HuH-7 (cell line): ENCODE measurements around the gene TIAL1.
"Not testable (repeated sequence)": the region's sequence is repeated elsewhere in the genome, so short reads cannot be mapped to it uniquely, and the experiment has no call there.

Source experiments
- DNase-seq: peaks from one replicate; pipeline ENCODE4 v3.0.0; 2011; ENCODE audit warnings: low spot score

TIAL1 gene

DNA sequence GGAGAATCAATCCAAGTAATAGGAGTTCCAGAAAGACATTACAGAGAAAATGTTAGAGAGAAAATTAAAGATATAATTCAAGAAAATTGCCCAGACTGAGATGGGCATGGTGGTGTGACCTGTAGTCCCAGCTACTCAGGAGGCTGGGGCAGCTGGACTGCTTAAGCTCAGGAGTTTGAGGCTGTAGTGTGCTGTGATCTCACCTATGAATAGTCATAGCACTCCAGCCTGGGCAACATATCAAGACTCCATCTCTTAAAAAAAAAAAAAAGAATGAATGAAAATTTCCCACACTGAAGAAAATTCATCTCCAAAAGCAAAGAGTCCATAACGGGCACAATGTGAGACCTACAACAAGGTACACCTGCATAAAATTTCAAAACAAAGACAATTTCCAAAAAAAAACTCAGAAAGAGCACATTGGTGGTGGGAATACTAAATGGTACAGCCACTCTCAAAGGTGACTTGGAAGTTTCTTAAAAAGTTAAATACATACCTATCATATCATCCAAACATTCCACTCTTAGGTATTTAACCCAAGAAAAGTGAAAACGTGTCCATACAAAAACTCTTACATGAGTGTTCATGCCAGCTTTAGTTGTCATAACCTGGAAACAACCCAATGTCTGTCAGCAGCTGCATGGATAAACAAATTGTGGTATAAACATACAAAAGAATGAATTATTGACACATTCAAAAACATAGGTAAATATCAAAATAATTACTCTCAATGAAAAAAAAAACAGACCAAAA lies 47.3 kb downstream of the TIAL1 start:
- DNase-seq: no peak

DNA sequence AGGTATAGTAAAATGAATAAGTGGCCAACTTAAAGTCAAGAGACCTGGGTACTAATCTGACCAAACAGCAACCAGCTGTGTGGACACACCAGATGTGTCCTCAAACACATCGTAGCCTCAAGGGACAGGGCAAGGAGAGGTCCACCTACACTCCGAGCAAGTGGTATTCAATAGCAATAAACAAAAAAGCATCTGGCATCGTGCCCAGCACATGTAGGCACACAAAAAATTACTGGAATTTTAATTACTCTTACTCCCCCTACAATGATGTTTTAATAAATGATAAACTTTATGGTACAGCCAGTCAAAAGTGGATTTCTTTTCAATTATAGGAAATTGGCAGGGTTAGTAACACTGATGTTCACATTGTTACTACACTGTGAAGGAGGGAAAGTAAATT lies 50.8 kb downstream of the TIAL1 start:
- no peak for DNase-seq

DNA sequence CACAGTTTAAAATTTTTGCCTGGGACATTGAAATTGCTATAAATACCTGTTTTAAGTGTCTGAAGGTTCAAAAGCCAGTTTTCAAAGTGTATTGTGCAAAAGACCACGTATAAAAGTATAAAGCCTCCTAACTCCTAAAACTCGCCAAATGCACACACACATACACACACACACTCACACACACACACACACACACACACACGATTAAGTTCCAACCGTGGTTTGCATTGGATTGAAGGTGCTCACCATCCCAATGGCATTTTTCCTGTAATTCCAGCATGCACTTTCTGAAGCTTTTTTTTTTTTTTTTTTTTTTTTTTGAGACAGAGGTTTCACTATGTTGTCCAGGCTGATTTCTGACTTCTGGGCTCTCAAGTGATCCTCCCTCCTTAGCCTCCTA lies 51.5 kb downstream of the TIAL1 start:
- no peak for DNase-seq

DNA sequence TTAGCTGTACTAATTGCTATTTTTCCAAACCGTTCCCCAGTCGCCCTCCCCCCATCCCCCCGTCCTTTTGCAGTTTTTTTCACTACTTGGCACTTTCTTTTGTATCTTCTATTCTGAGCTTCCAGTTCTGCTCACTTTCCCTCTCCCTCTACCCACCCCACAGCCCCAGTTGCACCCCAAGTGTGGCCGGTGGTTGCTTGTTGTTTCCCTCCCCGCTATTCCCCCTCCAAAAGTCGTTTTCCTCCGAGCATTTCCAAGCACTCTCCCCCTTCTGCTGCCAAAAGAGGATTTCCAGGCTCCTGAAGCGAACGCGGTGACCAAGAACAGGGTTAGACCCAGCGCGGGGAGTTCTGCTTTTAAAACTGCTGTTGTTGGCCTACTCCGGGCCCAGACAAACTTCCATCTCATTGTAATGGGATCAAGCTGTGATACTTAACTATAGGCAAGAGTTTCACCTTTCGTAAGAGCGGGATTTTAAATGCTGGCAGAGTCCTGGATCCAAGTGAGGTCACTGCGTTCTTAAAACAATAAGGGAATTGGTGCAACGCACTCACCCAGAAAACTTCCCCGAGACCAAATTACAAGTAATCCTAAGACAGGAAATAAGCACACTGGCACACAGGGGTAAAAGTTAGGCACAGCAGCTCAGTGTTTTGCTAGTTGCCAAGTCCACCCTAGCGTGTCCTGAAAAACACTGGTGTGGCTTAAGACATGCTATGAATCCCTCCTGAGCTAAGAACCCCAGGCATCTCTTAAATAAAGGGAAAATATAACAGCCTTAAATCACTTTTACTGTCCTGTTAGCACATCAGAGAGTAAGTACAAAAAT lies 52.7 kb downstream of the TIAL1 start:
- no peak for DNase-seq

DNA sequence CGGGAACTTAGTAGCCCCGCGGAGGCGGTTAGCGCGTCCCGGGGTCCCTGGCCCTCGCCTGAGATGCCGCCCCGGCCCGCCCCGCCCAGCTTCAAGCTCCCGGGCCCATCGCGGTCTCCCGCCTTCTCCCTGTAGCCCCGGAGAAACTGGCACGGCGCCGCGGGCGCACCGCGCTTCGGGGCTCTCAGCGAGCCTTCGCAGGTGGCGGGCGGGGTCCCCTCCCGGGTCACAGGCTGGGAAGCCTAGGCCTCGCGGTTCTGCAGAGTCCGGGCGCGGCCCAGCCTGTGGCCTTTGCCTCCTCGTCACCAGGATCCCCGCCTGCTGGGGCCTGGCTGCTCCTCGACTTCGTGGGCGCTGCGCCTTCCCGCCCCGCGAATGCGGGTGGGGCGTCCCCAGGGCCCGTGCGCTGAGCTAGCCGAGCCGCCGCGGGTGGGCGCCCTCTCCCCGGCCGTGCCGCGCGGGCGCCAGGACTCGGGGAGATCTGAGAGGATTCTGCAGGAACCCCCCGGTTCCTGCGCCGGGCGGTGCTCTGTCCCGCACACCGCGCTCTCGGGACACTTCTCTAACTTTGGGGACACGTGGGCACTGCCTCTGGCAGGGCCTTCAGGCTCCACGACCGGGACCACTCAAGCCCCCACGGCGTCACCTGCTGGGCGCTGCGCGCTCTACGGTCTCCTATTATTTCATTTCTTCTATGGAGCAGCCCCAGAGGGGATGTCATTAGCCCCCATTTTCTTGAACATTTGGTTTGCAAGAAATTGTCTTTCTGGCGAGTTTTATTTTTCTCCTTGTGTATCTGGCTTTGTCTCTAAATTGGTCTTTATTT lies 53.6 kb downstream of the TIAL1 start:
- DNase-seq: peak; percentile 69

DNA sequence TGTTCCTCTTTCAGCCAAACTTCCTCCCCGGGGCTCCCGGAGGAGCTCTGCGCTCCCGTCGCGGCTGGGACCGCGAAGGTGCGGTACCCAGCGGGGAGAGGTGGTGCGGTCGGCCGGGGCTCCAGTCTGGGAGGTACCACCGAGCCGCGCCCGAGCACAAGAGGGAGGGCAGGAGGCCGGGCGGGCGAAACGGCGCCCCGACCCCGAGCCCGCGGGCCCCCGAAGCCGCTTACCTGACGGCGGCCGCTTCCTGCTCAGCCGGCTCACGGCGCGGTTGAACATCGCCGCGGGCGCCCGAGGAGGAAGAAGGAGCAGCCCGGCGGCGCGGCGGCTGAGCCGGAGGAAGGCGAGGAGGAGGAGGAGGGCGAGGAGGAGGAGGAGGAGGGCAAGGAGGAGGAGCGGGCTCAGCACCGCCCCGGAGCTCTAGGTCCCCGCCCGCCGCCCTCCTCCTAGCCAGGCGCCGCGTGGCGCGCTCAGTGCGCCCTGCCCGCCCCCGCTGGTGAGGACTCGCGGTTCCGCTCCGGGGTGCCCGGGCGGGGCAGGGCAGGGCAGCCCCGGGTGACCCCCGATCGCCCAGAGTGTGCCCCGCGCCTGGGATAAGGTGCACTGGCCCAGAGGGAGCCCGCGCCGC lies 54.3 kb downstream of the TIAL1 start, which contains the start of gene RGS10:
TSS of gene RGS10 (minus strand) at position 363 of the 631 bp plus-strand sequence. CDS start at position 282, 81 bp downstream.
- peak; percentile 56 for DNase-seq

DNA sequence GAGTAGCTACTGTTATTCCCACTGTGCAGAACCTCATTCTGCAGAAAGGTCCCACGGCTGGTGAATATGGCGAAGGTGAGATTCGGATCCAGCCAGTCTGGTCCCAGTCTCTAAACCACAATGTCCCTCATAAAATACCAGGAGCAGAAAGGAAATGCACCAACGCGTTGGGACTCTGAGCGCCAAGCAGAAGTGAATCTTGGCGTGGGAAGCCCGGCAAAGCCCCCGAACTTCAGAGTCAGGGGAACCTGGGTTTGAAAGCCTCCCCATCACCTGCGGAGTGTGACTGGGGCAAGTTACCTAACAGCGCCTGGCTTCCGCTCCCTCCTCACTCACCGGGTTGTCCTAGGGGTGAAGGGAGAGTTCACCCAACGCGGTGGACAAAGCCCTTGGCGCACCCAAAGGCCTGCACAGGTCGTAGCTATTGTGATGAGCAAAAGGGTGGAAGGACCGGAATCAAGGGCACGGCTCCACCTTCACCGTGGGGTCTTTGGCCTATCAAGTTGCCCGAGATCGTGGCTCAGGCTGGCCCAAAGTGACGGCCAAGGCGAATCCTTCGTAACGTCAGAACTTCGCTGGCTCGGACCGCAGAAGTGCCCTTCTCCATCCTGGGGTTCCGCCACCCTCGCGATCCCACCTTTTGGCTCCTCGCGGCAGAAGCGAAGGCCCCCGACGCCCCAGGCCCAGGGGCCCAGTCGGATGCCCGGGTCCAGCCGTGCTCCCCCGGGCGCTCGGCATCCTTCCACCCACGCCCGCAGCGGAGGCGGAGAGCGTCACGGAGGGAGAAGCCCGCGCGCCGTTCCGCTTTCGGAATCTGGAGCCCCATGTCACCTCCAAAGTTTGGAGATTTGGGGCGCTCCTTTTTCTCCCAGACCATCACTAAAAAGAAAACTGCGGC lies 55.1 kb downstream of the TIAL1 start:
- no peak for DNase-seq

DNA sequence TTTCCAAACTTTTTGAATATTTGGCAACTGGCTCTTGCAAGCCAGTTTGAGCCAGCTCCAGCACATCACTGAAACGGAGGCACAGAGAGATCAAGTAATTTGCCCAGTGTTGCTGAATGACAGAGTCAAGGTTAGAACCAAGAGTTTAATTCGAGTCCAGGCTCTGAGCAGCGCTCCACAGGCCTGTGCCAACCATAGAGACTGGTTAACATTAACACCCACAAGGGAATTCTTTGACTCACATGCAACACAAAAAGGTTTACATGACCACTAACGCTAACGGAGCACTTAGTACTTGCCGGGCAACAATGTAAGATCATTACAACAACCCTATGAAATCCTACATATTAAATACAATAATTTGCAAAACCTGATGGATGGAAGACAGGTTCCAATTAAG lies 55.7 kb downstream of the TIAL1 start:
- no peak for DNase-seq

DNA sequence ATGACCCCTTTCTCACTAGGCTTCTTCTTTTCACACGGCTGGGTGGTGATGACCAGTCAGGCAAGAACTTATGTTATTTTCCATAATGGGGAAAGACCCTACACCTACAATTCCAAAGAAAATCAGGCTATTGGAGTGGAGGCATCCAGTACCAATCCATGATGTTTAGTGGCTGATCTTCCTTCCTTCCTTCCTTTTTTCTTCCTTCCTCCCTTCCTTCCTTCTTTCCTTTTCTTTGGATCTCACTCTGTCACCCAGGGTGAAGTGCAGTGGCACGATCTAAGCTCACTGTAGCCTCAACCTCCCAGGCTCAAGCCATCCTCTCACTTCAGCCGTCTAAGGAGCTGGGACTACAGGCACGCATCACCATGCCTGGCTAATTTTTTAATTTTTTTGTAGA lies 56.7 kb downstream of the TIAL1 start:
- DNase-seq: no peak

DNA sequence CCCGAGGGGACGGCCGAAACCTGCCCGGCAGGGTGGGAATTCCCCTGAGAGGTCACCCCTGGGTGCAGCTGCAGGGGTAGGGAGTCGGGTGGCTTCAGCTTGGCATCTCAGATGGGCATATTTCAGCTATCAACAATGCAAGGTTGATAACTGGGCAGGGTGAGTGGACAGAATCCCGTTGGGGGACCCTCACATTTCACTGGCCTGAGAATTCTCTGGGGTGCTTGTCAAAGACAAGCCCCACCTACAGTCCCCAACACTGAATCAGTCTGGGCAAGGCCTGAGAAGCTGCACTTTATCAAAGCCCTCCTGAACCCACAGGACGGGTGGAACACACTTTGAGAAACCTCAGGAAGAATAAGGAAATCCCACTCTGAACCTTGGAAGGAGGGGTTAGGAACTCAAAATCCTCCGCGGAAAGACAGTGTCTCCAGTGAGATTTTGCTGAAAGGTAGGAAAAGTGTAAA lies 57.4 kb downstream of the TIAL1 start:
- no peak for DNase-seq

DNA sequence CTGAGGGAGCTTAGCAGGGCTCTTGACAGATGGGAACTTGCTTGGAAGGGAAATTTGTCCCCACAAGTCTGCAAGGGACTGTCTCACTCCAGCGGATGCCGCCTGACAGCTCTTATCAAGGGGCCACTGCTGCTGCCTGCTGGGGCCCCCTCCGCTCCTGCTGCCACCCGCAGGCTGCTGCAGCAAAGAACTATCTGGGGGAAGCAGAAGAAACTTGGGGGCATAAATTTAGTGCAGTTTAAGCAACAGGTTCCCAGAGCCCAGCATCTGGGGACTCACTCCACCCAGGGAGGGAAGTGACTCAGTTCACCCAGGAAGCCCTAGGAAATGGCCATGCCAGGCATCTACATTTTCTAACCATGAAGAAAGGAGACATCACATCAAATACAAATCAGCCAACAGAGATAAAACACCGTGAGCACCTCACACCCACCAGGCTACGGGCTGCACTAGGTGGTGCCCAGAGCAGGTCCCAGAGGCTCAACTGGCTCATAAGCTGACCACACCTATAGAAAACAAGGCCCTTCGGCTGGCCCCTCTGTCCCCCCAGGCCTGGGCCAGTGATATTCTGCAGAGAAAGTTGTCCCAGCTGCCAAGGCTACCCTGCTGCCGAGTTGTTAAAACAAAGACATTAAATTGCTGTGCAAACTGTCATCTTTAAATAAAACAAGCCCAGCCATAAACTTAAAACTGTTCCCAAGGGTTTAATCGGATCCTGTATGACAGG lies 58.0 kb downstream of the TIAL1 start:
- no peak for DNase-seq

DNA sequence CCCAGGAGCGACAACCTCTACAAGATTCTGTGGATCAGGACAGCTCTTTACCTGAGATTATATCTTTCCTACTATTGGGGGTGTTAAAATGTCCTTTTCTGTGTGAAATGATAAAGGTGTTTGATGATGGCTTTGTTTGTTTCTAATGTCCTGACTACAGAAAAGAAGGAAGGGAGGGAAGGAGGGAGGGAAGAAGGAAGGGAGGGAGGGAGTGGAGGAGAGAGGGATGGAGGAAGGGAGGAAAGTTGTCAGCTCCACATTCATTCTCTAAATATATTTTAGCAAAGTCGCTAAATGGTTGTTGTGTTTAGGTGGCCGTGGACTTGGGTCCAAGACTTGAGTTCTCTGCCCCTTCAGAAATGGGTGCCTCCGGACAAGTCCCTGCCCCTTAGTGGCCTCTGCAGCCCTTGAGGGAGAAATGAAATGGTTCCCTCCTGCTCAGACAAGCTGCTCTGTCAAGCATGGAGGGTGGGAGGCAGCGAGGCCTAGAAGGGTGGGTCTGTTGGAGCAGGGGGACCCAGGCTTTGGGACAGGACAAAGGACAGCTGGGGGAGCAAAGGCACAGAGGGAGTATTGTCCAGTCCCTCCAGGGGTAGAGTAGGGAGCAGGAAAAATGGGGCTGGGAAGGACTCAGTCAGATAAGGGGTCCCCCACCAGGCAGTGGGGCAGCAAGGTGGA lies 58.7 kb downstream of the TIAL1 start:
- no peak for DNase-seq

DNA sequence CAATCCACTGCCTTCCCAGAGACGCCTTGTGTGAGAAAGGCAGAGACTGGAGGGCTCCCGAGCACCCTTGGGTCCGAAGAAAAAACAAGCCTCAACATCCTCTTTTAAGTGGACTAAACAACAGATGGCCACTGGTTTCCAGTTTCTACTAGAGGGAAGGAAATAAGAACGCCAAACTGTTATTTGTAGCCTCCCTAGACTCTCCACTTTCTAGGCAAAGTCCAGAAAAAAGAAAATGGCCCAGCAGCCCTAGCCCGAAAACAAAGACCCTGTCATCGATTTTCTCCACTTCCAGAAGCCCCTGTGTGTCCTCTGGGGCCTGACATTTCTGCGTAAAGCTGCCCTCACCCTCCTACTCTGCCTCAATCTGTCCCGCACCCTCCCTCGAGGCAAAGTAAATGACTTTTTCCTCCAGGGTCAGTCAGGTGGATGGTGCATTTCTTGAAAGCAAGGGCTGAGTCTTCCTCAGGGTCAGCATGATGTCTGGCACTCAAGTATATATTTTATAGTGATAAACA lies 60.2 kb downstream of the TIAL1 start:
- DNase-seq: no peak

DNA sequence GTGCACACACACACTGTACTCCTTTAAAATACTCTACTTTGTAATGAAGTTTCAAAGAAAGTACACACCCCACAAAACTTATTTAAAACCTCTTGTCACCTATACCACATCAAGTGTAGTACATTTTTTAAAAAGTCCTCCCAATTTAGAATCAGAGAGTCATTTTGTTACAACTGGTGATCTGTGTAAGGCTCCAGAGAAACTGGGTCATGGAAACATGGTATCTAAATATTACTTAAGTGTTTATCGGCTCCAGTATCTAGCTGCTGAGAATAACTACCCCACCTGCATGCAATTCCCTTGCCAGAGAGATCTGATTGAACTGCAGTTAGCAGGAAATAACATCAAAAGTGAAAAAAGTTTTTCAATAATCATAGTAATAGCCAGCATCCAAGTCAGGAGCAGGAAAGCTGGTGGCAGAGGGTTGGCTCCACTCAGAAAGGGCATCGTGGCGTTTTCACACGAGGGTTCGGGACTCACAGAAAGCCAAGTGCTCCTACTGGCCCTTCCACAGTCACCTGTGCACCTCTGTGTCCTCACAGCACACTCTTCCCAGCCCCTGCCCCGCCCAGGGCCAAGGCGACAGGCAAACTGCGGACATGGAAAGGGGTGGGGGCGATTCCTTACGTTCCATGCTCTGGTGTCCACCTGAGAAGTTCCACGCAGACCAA lies 60.8 kb downstream of the TIAL1 start:
- DNase-seq: no peak

DNA sequence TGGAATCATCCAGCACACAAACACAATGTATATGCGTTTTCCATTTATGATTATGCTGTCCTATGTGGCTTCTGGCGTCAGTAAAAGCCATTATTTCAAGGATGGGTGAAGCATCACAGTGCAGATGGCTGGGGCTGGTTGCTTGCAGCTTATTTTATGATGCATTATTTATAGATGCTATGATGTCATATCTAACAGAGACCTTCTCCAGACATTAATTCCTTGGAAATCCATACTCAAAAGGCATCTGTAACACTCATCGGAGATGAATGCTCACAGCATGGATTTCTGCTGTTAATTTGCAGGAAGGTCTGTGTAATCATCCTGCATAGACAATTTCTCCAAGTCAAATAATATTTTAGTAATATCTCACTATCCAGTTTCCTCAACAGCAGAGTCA lies 61.5 kb downstream of the TIAL1 start:
- no peak for DNase-seq

DNA sequence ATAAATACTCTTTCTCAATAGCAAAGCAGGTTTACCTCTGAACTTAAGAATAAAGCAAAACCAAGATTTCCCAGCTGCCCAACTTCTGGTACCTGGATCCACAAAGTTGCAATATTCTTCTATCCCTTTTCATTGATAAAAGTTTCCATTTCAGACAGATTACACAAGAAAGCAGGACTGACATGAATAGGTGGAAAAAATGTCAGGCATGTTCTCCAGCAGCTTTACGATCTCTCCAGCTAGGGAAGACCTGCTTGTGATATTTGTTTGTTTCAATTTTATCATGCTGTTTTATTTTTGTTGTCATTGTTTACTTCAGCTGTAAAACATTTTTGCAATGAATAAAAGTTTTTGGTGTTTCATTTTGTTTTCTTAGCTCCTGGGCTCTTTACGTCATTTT lies 63.3 kb downstream of the TIAL1 start:
- DNase-seq: no peak

DNA sequence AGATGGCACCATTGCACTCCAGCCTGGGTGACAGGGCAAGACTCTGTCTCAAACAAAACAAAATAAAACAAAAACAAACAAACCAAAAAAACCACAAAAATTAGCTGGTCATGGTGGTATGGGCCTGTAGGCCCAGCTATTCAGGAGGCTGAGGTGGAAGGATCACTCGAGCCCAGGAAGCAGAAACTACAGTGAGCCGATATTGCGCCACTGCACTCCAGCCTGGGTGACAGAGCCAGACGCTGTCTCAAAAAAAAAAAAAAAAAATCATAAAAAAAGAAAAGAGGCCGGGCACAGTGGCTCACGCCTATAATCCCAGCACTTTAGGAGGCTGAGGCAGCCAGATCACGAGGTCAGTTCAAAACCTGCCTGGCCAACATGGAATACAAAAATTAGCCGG lies 64.0 kb downstream of the TIAL1 start:
- not testable (repeated sequence) for DNase-seq

DNA sequence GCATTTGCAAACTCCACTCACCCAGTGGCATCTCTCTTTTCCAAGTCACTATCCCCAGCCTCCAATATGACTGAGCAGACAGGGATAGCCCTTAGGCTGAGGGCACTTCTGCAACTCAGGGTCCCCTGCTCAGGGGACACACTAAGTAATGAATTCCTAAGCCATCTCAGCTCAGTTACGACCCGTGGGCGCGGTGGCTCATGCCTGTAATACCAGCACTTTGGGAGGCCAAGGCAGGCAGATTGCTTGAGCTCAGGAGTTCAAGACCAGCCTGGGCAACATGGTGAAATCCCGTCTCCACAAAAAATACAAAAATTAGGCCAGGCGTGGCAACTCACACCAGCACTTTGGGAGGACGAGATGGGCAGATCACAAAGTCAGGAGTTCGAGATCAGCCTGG lies 64.5 kb downstream of the TIAL1 start:
- not testable (repeated sequence) for DNase-seq

DNA sequence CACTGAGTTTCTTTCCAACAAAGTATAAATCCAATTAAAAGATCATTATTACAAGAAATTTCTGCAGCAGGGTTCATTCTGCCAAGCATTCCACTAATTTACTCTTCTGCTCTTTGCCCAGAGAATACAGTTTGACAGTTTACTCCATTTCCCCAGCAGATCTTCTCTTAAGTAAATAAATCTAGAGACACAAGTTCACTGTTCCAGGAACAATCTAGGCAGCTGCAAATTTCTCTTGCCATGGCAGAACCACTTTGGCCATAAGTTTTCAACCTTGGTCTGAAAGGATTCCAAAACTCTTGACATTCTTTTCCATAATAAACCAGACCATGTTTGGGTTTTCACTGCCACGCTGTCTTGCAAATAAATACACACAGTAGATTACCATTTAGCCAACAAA lies 65.7 kb downstream of the TIAL1 start:
- no peak for DNase-seq
